B cell (primary cell): Measurements from ENCODE around the gene PCP4. TPM values are rescaled to one million over a fixed set of nuclear protein-coding genes. Genes with fewer than 3 reads are reported as not detected.

Experiments used
- ATAC-seq: fragments of 200-7000 bp; cut with Tn5 transposase; one replicate; pipeline ENCODE4 v1.10.0; 2021; ENCODE audit warnings: low read depth, mild to moderate bottlenecking, moderate number of reproducible peaks, moderate library complexity
- CTCF ChIA-PET: fragments of 350-600 bp; sonication (Branson Sonifier 250); formaldehyde crosslinking; loops from one replicate; lab custom pipeline; 2021; ENCODE audit warnings: antibody characterized with exemption, inconsistent platforms; lab: Charles Lee
- POLR2A ChIA-PET: fragments of 350-600 bp; sonication (Branson Sonifier 250); formaldehyde crosslinking; loops from one replicate; lab custom pipeline; 2021; ENCODE audit warnings: antibody characterized with exemption; lab: Charles Lee
- DNase-seq: peaks from one replicate; pipeline ENCODE4 v3.0.0; 2013
- H2AFZ ChIP-seq: 2 replicates; pipeline ENCODE4 v1.6.1; 2012; ENCODE audit warnings: mild to moderate bottlenecking, low read depth, low read length; ENCODE audit not compliant: insufficient read depth, poor library complexity, severe bottlenecking
- H3K27ac ChIP-seq, 2 donors: 1 replicate in 1 of 2; 2 replicates in 1 of 2; pipeline ENCODE4 v1.5.1; 2012 to 2013; ENCODE audit warnings: low read length in 2 of 2, mild to moderate bottlenecking in 2 of 2, moderate library complexity in 1 of 2
- H3K27me3 ChIP-seq, 4 experiments: fragments of 200-600 bp in 1 of 4; sonication (generic) in 1 of 4; replicated peaks in 1 of 4; 1 replicate in 2 of 4; 2 replicates in 2 of 4; pipeline versions ENCODE4 v1.6.1 to v1.7.0; 2013 to 2016; ENCODE audit warnings: low read length in 3 of 4, mild to moderate bottlenecking in 2 of 4, mixed read lengths in 1 of 4, moderate library complexity in 1 of 4; ENCODE audit not compliant: insufficient read depth in 4 of 4, control insufficient read depth in 3 of 4; ENCODE audit errors: control extremely low read depth in 1 of 4
- H3K36me3 ChIP-seq, 2 experiments: replicated peaks in 1 of 2; 1 replicate in 1 of 2; 2 replicates in 1 of 2; pipeline versions ENCODE4 v1.6.1 to v1.7.1; 2013; ENCODE audit warnings: low read length in 1 of 2; ENCODE audit not compliant: insufficient read depth in 2 of 2, control insufficient read depth in 1 of 2; ENCODE audit errors: control extremely low read depth in 1 of 2, extremely low read depth in 1 of 2
- H3K4me1 ChIP-seq, 2 donors: fragments of 200-600 bp in 1 of 2; sonication (generic) in 1 of 2; 1 replicate in 1 of 2; 2 replicates in 1 of 2; pipeline versions ENCODE4 v1.5.1 to v1.6.1; 2013 to 2017; ENCODE audit warnings: low read length in 2 of 2; ENCODE audit not compliant: control insufficient read depth in 2 of 2, insufficient read depth in 2 of 2
- H3K4me2 ChIP-seq: replicated peaks from 2 replicates; pipeline ENCODE3; 2012; ENCODE audit warnings: mild to moderate bottlenecking, low read depth, low read length; ENCODE audit not compliant: poor library complexity, severe bottlenecking
- H3K4me3 ChIP-seq, 5 experiments: fragments of 200-600 bp in 1 of 5; sonication (generic) in 1 of 5; 1 replicate in 3 of 5; 2 replicates in 2 of 5; pipeline versions ENCODE4 v1.5.1 to v1.7.0; 2011 to 2016; ENCODE audit warnings: low read length in 4 of 5, mild to moderate bottlenecking in 4 of 5, low read depth in 2 of 5, control low read depth in 1 of 5, moderate library complexity in 1 of 5; ENCODE audit not compliant: insufficient read depth in 1 of 5; ENCODE audit errors: control extremely low read depth in 1 of 5, extremely low read depth in 1 of 5
- H3K79me2 ChIP-seq: fragments of 200-600 bp; sonication (generic); one replicate; pipeline ENCODE4 v1.6.0; 2016; ENCODE audit warnings: low read length; ENCODE audit not compliant: control insufficient read depth, insufficient read depth
- H3K9ac ChIP-seq: fragments of 200-600 bp; sonication (generic); 2 replicates; pipeline ENCODE4 v1.6.1; 2017; ENCODE audit warnings: mild to moderate bottlenecking, low read length, moderate library complexity
- H3K9me3 ChIP-seq, 3 donors: one replicate each; pipeline versions ENCODE4 v1.6.1 to v1.7.1; 2013; ENCODE audit warnings: low read length in 2 of 3; ENCODE audit not compliant: control insufficient read depth in 2 of 3, insufficient read depth in 1 of 3; ENCODE audit errors: control extremely low read depth in 1 of 3
- H4K20me1 ChIP-seq: 2 replicates; pipeline ENCODE4 v1.6.0; 2012; ENCODE audit warnings: mild to moderate bottlenecking, low read length; ENCODE audit not compliant: insufficient read depth, control insufficient read depth, poor library complexity, severe bottlenecking
- H3K27ac Mint-ChIP-seq: one replicate; pipeline ENCODE4 v1.8.0; 2021; ENCODE audit warnings: mixed read lengths
- H3K27me3 Mint-ChIP-seq: one replicate; pipeline ENCODE4 v1.8.0; 2021; ENCODE audit warnings: mixed read lengths
- H3K4me1 Mint-ChIP-seq: one replicate; pipeline ENCODE4 v1.8.0; 2021; ENCODE audit warnings: mixed read lengths
- H3K4me3 Mint-ChIP-seq: one replicate; pipeline ENCODE4 v1.8.0; 2021; ENCODE audit warnings: mixed read lengths
- H3K9me3 Mint-ChIP-seq: one replicate; pipeline ENCODE4 v1.8.0; 2022; ENCODE audit warnings: mixed read lengths; ENCODE audit not compliant: insufficient read depth
- CTCF ChIP-seq: fragments of 200-600 bp; IDR thresholded peaks from one replicate; pipeline ENCODE4 v1.8.0; 2022; ENCODE audit warnings: antibody characterized with exemption, mild to moderate bottlenecking
- EZH2 ChIP-seq: IDR thresholded peaks from 2 replicates; pipeline ENCODE4 v1.6.1; 2012; ENCODE audit warnings: borderline replicate concordance, low read depth, mild to moderate bottlenecking, moderate library complexity, low read length; ENCODE audit not compliant: insufficient read depth, poor library complexity, severe bottlenecking
- WGBS: methylation state at CpG from one replicate; pipeline ENCODE4 v1.1.5; 2013; ENCODE audit warnings: missing lambda C conversion rate; ENCODE audit not compliant: insufficient coverage; 5-methylcytosine and 5-hydroxymethylcytosine counted together
- intact Hi-C: fragments of 100-400 bp; cut with micrococcal nuclease; formaldehyde crosslinking; loops from one replicate; pipeline ENCODE4 v1.10.0; 2022
- polyA plus RNA-seq: library from polyadenylated mRNA; depleted of rRNA; stranded (reverse); fragments of >200 nt; gene quantifications from 2 replicates; pipeline ENCODE4 v1.2.3, GENCODE V29; 2012
- total RNA-seq, 2 donors: library from RNA; stranded (reverse); fragments of 120-200 nt in 1 of 2; gene quantifications; 1 replicate in 1 of 2; 2 replicates in 1 of 2; pipeline versions ENCODE4 v1.2.3 to v1.2.4, GENCODE V29; 2013 to 2022

The PCP4 gene
- total and polyA plus RNA-seq, 2 donors (not counting 1 experiment from before 2014, with no cell fraction given), result not detected

GRCh38 chr21:39849014-39849655 is 18.1 kb upstream of the PCP4 start:
- Histone ChIP-seq H2AFZ (no peak overlapping the region), H3K36me3 (no peaks in the 10 kb centered on the region), H3K4me3 (no peak overlapping the region), H3K4me1 (no peaks in the 10 kb centered on the region), H4K20me1 (no peaks in the 10 kb centered on the region), H3K27me3 (no peaks in the 10 kb centered on the region), H3K9me3 (peaks cover 0 to 29% (median 0%) of the 10 kb centered on the region in 3 donors), H3K79me2 (no peaks in the 10 kb centered on the region), H3K4me2 (no peak overlapping the region), H3K9ac (no peak overlapping the region), H3K27ac (no peak overlapping the region)
- peaks cover 2% of the 10 kb centered on the region for H3K9me3 Mint-ChIP-seq
- 47% methylated on average over 5 of the region's 10 CpGs for WGBS
- DNase-seq, result no peak
- TF ChIP-seq EZH2 (no peak), CTCF (no peak)
- ChIA-PET POLR2A (no interaction called here), CTCF (no interaction called here)
- no peaks in the 10 kb centered on the region for H3K4me1 Mint-ChIP-seq
- no peak for ATAC-seq
- no peaks in the 10 kb centered on the region for H3K27me3 Mint-ChIP-seq
- intact Hi-C loops, result no loop called here
- H3K4me3 Mint-ChIP-seq, result no peak overlapping the region
- H3K27ac Mint-ChIP-seq, result no peak overlapping the region

GRCh38 chr21:39850333-39850732 is 16.9 kb upstream of the PCP4 start:
- no peaks in the 10 kb centered on the region for H3K27me3 ChIP-seq
- no peak overlapping the region for H3K4me3 Mint-ChIP-seq
- no peaks in the 10 kb centered on the region for H3K4me1 Mint-ChIP-seq
- TF ChIP-seq CTCF (no peak), EZH2 (no peak)
- no peak overlapping the region for H3K9ac ChIP-seq
- WGBS, result no CpG with 5 or more reads among the region's 2 CpGs
- H3K27ac ChIP-seq, result no peak overlapping the region
- CTCF ChIA-PET, result no interaction called here
- H4K20me1 ChIP-seq, result no peaks in the 10 kb centered on the region
- no peaks in the 10 kb centered on the region for H3K27me3 Mint-ChIP-seq
- POLR2A ChIA-PET, result no interaction called here
- no peaks in the 10 kb centered on the region for H3K36me3 ChIP-seq
- DNase-seq, result no peak
- H3K4me2 ChIP-seq, result no peak overlapping the region
- intact Hi-C loops, result no loop called here
- H2AFZ ChIP-seq, result no peak overlapping the region
- H3K9me3 Mint-ChIP-seq, result peaks cover 2% of the 10 kb centered on the region
- H3K27ac Mint-ChIP-seq, result no peak overlapping the region
- H3K79me2 ChIP-seq, result no peaks in the 10 kb centered on the region
- no peak for ATAC-seq
- no peaks in the 10 kb centered on the region for H3K4me1 ChIP-seq
- H3K4me3 ChIP-seq, result no peak overlapping the region
- peaks cover 0 to 26% (median 0%) of the 10 kb centered on the region in 3 donors for H3K9me3 ChIP-seq
